ENCODE results near the gene ISL2.
"Not testable (repeated sequence)": the region's sequence is repeated elsewhere in the genome, so short reads cannot be mapped to it uniquely, and the experiment has no call there.

Gene ISL2

DNA sequence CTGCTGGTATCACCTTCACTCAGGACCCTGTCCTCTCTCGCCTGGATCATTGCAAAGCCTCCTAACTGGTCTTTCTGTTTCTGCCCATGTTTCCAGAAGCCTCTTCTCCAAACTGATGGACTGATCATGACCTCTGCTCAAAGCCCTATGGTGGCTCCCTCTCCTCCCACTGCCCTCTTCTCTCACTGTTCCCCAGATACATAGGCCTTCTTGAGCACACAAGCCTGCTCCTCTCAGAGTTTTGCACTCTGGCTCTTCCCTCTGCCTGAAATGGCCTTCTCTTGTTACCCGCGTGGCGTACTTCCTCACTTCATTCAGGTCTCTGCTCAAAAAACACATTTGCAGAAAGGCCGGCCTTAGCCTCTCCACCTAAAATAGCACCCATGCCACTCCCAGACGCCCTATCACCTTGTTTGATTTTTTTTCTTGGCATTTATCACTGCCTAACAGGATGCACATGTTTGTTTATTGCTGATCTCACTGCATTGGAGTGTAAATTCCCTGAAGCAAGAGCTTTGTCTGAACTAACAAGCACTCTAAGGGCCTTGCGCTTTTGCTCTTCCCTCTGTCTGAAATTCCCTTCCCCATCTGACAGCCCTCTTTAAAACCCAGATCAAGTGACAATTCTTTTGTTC, 23.9 kb upstream of the ISL2 start:
- Histone ChIP-seq H3K4me1 (ENCODE audit: insufficient read depth, low read length) (peaks cover 5% of the 10 kb centered on the region), H2AFZ (ENCODE audit: low read depth, low read length) (no peak overlapping the region), H3K9me3 (ENCODE audit: low read length) (peaks cover 3% of the 10 kb centered on the region), H3K27me3 (ENCODE audit: insufficient read depth, low read length) (peaks cover 3% of the 10 kb centered on the region), H3K36me3 (ENCODE audit: insufficient read depth, low read length) (no peaks in the 10 kb centered on the region), H3K4me3 (ENCODE audit: low read length) (no peak overlapping the region)

- not testable (repeated sequence) for H2AFZ ChIP-seq (ENCODE audit: low read depth, low read length); H3K4me1 ChIP-seq (ENCODE audit: insufficient read depth, low read length); H3K4me3 ChIP-seq (ENCODE audit: low read length); H3K36me3 ChIP-seq (ENCODE audit: insufficient read depth, low read length); H3K27me3 ChIP-seq (ENCODE audit: insufficient read depth, low read length); H3K9me3 ChIP-seq (ENCODE audit: low read length)
Observed at GRCh38 chr15:76313175-76313567, 23.4 kb upstream of the ISL2 start.

- Histone ChIP-seq H3K4me3 (ENCODE audit: low read length) (no peak overlapping the region), H3K9me3 (ENCODE audit: low read length) (peaks cover 3% of the 10 kb centered on the region)
Observed at GRCh38 chr15:76313731-76314130, 22.8 kb upstream of the ISL2 start.

GRCh38 chr15:76320012-76320411, 16.6 kb upstream of the ISL2 start:
- peaks cover 7% of the 10 kb centered on the region for H3K27me3 ChIP-seq (ENCODE audit: insufficient read depth, low read length)

More at GRCh38 chr15:76313731-76314130, 22.8 kb upstream of the ISL2 start:
- Histone ChIP-seq H3K27me3 (ENCODE audit: insufficient read depth, low read length) (peaks cover 3% of the 10 kb centered on the region), H3K4me1 (ENCODE audit: insufficient read depth, low read length) (peaks cover 5% of the 10 kb centered on the region), H2AFZ (ENCODE audit: low read depth, low read length) (no peak overlapping the region), H3K36me3 (ENCODE audit: insufficient read depth, low read length) (no peaks in the 10 kb centered on the region)

GRCh38 chr15:76321171-76321570, 15.4 kb upstream of the ISL2 start:
- H3K36me3 ChIP-seq (ENCODE audit: insufficient read depth, low read length): no peaks in the 10 kb centered on the region
- H3K4me3 ChIP-seq (ENCODE audit: low read length): no peak overlapping the region
- H3K4me1 ChIP-seq (ENCODE audit: insufficient read depth, low read length): no peaks in the 10 kb centered on the region
- peaks cover 7% of the 10 kb centered on the region for H3K27me3 ChIP-seq (ENCODE audit: insufficient read depth, low read length)
- H3K9me3 ChIP-seq (ENCODE audit: low read length): no peaks in the 10 kb centered on the region
- no peak overlapping the region for H2AFZ ChIP-seq (ENCODE audit: low read depth, low read length)

More at GRCh38 chr15:76320012-76320411, 16.6 kb upstream of the ISL2 start:
- H3K36me3 ChIP-seq (ENCODE audit: insufficient read depth, low read length): no peaks in the 10 kb centered on the region
- no peak overlapping the region for H3K4me3 ChIP-seq (ENCODE audit: low read length)
- H3K4me1 ChIP-seq (ENCODE audit: insufficient read depth, low read length): no peaks in the 10 kb centered on the region
- peaks cover 2% of the 10 kb centered on the region for H3K9me3 ChIP-seq (ENCODE audit: low read length)
- no peak overlapping the region for H2AFZ ChIP-seq (ENCODE audit: low read depth, low read length)

DNA sequence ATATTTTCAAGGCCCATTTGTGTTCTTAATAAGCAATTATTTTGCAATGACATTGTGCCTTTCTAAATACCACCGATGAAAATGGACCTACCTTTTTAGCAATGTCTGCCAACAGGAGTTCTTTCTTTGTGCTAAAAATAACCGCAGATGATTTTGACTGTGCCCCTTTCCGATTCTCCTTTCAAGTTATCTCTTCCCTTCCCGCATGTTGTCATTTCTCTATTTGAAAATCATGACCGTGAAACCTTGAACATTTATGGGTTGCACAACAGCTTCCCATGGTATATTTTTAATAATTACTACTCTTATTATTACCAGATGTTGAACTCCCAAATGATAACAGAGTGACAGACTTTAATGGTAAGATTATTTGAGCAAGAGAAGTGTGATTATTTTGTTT, 15.0 kb upstream of the ISL2 start:
- H3K27me3 ChIP-seq (ENCODE audit: insufficient read depth, low read length): peaks cover 7% of the 10 kb centered on the region
- no peaks in the 10 kb centered on the region for H3K36me3 ChIP-seq (ENCODE audit: insufficient read depth, low read length)
- no peak overlapping the region for H3K4me3 ChIP-seq (ENCODE audit: low read length)
- no peak overlapping the region for H2AFZ ChIP-seq (ENCODE audit: low read depth, low read length)
- H3K9me3 ChIP-seq (ENCODE audit: low read length): no peaks in the 10 kb centered on the region
- H3K4me1 ChIP-seq (ENCODE audit: insufficient read depth, low read length): no peaks in the 10 kb centered on the region

DNA sequence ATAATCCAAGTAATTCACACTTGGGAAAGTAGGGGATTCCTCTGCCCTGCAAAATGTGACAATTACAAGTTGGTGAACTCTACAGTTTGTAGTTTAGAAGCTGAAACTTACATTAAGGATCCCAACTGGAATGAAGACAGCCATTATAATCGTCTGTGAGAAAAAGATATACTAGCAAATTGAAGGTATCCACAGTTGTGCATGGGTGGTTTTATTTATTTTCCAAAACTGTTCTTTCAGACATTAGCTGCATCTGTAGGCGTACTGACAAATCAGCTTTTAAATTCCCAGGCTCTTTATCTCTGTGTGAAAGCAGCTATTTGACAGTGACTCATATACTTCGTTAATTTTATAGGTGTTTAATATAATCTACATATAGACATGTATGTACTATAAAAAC, 12.5 kb upstream of the ISL2 start:
- Histone ChIP-seq H3K36me3 (ENCODE audit: insufficient read depth, low read length) (no peaks in the 10 kb centered on the region), H3K9me3 (ENCODE audit: low read length) (no peaks in the 10 kb centered on the region), H3K4me3 (ENCODE audit: low read length) (no peak overlapping the region), H3K4me1 (ENCODE audit: insufficient read depth, low read length) (no peaks in the 10 kb centered on the region), H2AFZ (ENCODE audit: low read depth, low read length) (no peak overlapping the region), H3K27me3 (ENCODE audit: insufficient read depth, low read length) (peaks cover 11% of the 10 kb centered on the region)

DNA sequence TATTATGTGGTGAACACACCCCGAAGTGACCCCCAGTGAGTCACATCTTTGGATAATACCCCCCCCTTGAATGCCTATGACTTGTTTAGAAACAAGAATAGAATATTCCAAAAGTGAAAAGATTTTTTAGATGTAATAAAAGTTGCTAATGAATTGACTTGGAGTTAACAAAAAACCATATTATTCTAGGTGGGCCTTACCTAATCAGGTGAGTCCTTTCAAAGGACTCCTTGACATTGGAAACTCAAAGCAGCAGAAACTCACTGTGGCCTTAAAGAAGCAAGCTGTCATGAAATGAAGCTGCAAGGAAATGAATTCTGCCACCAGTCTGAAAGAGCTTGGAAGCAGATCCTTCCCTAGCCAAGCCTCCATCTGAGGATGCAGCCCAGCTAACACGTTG, 10.9 kb upstream of the ISL2 start:
- H3K36me3 ChIP-seq (ENCODE audit: insufficient read depth, low read length): no peaks in the 10 kb centered on the region
- H3K4me1 ChIP-seq (ENCODE audit: insufficient read depth, low read length): no peaks in the 10 kb centered on the region
- no peak overlapping the region for H2AFZ ChIP-seq (ENCODE audit: low read depth, low read length)
- no peaks in the 10 kb centered on the region for H3K9me3 ChIP-seq (ENCODE audit: low read length)
- H3K27me3 ChIP-seq (ENCODE audit: insufficient read depth, low read length): peaks cover 16% of the 10 kb centered on the region
- no peak overlapping the region for H3K4me3 ChIP-seq (ENCODE audit: low read length)

DNA sequence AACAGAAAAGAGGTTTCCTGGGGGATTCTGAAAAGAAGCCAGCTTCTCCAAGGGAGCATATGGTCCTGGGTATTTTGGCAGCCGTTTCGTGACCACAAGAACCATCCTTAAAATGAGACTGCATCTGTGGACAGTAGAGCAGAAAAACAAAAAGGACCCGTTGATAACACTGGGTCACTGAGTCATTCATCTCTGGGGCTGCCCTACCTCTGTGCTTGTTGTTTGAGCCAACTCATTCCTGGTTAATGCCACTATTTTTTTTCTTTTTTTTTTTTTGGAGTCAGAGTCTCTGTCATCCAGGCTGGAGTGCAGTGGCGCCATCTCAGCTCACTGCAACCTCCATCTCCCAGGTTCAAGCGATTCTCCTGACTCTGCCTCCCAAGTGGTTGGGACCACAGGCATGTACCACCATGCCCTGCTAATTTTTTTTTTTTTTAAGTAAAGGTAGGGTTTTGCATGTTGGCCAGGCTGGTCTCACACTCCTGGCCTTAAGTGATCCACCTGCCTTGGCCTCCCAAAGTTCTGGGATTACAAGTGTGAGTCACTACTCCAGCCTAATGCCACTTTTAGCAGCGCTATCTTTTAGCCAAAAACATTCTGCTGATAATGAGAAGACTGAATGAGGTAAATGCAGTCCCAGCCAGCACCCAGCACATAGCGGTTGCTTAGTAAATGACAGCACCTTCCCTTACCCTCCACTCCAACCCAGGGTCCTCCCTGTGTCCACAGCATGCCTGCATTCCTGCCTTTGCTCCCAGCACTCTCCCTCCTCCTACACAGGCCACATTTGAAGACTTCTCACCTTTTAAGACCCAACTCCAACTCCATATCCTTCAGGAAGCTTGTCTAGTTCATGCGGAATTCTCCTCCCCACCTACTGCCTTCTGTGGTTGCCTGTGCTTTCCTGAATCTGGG, 9.1 kb upstream of the ISL2 start:
- no peaks in the 10 kb centered on the region for H3K4me1 ChIP-seq (ENCODE audit: insufficient read depth, low read length)
- H3K9me3 ChIP-seq (ENCODE audit: low read length): no peaks in the 10 kb centered on the region
- no peak overlapping the region for H2AFZ ChIP-seq (ENCODE audit: low read depth, low read length)
- H3K4me3 ChIP-seq (ENCODE audit: low read length): no peak overlapping the region
- H3K36me3 ChIP-seq (ENCODE audit: insufficient read depth, low read length): no peaks in the 10 kb centered on the region
- H3K27me3 ChIP-seq (ENCODE audit: insufficient read depth, low read length): peaks cover 13% of the 10 kb centered on the region

- Histone ChIP-seq H3K4me3 (ENCODE audit: low read length) (no peak overlapping the region), H2AFZ (ENCODE audit: low read depth, low read length) (no peak overlapping the region), H3K9me3 (ENCODE audit: low read length) (no peaks in the 10 kb centered on the region), H3K27me3 (ENCODE audit: insufficient read depth, low read length) (peaks cover 17% of the 10 kb centered on the region), H3K4me1 (ENCODE audit: insufficient read depth, low read length) (no peaks in the 10 kb centered on the region), H3K36me3 (ENCODE audit: insufficient read depth, low read length) (no peaks in the 10 kb centered on the region)
Observed at GRCh38 chr15:76328106-76328696, 8.4 kb upstream of the ISL2 start.

DNA sequence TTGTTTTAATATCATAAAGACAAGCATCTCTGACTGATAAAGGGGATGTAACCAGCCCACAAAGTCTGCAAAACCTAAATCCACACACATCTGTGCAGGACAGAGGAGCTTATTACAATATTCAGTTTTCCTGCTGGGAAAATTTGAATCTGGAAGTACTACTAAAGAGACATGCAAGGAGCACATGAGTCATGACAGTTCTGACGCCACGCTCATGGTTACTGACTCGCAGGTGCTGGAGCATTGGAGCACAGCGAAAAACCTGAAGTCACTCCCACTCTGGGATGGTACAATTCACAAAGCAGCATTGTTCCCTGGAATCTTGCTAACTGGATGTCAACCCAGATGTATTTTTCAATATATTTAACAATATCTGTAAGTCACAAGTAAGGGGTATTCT, 7.6 kb upstream of the ISL2 start:
- Histone ChIP-seq H3K9me3 (ENCODE audit: low read length) (no peaks in the 10 kb centered on the region), H3K4me3 (ENCODE audit: low read length) (no peak overlapping the region), H2AFZ (ENCODE audit: low read depth, low read length) (no peak overlapping the region), H3K27me3 (ENCODE audit: insufficient read depth, low read length) (peaks cover 23% of the 10 kb centered on the region), H3K36me3 (ENCODE audit: insufficient read depth, low read length) (no peaks in the 10 kb centered on the region), H3K4me1 (ENCODE audit: insufficient read depth, low read length) (no peaks in the 10 kb centered on the region)

GRCh38 chr15:76330080-76330680, 6.4 kb upstream of the ISL2 start:
- Histone ChIP-seq H3K36me3 (ENCODE audit: insufficient read depth, low read length) (no peaks in the 10 kb centered on the region), H3K9me3 (ENCODE audit: low read length) (no peaks in the 10 kb centered on the region), H3K27me3 (ENCODE audit: insufficient read depth, low read length) (peaks cover 31% of the 10 kb centered on the region), H3K4me1 (ENCODE audit: insufficient read depth, low read length) (peaks cover 2% of the 10 kb centered on the region), H2AFZ (ENCODE audit: low read depth, low read length) (no peak overlapping the region), H3K4me3 (ENCODE audit: low read length) (no peak overlapping the region)

DNA sequence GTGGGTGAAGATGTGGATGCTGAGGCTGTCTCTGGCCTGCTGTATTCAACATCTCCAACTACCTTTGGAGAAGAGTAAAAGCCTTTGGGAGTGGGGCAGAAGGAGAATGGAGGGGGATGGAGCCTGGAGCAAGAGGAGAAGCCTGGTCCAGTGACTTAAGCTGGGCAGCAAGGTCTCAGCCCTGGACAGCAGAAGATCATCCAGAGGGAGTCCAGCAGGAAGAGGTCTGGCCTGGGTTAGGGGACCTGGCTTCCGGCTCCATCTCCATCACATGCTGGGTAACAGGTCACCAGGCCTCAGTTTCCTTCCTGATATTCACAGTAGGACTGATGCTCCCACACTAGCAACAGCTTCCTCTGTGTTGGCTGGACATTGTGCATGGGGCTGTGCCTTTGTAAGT, 3.8 kb upstream of the ISL2 start:
- Histone ChIP-seq H3K27me3 (ENCODE audit: insufficient read depth, low read length) (peaks cover 42% of the 10 kb centered on the region), H3K36me3 (ENCODE audit: insufficient read depth, low read length) (no peaks in the 10 kb centered on the region), H3K4me3 (ENCODE audit: low read length) (no peak overlapping the region), H3K4me1 (ENCODE audit: insufficient read depth, low read length) (peaks cover 21% of the 10 kb centered on the region), H2AFZ (ENCODE audit: low read depth, low read length) (no peak overlapping the region), H3K9me3 (ENCODE audit: low read length) (no peaks in the 10 kb centered on the region)
